Small intestine (tissue), 7 donors: ENCODE data around the gene NVL. TPM values are rescaled to one million over a fixed set of nuclear protein-coding genes. Genes with fewer than 3 reads are reported as not detected.

ENCODE experiments used
- DNase-seq, 2 donors: peaks; one replicate each; pipeline versions ENCODE4 v3.0.0 to v3.0.0-alpha.2; 2013
- FAIRE-seq: peaks from 2 replicates; lab custom pipeline; 2012; peaks lifted over from hg19 to GRCh38; lab: Jason Lieb, UNC
- H3K27ac ChIP-seq, 3 donors: one replicate each; pipeline ENCODE4 v1.5.1; 2013; ENCODE audit warnings: low read length in 2 of 3, mild to moderate bottlenecking in 2 of 3, control low read depth in 1 of 3, inconsistent platforms in 1 of 3, low read depth in 1 of 3, moderate library complexity in 1 of 3
- H3K27me3 ChIP-seq, 3 donors: one replicate each; pipeline ENCODE4 v1.6.1; 2013; ENCODE audit warnings: low read length in 3 of 3, inconsistent platforms in 1 of 3; ENCODE audit not compliant: control insufficient read depth in 3 of 3, insufficient read depth in 3 of 3
- H3K36me3 ChIP-seq, 3 donors: one replicate each; pipeline ENCODE4 v1.6.1; 2013; ENCODE audit warnings: low read length in 3 of 3, inconsistent platforms in 1 of 3, low read depth in 1 of 3, mild to moderate bottlenecking in 1 of 3, moderate library complexity in 1 of 3; ENCODE audit not compliant: control insufficient read depth in 3 of 3, insufficient read depth in 2 of 3
- H3K4me1 ChIP-seq, 3 donors: one replicate each; pipeline ENCODE4 v1.6.1; 2013; ENCODE audit warnings: low read length in 2 of 3, inconsistent platforms in 1 of 3, low read depth in 1 of 3, mild to moderate bottlenecking in 1 of 3, moderate library complexity in 1 of 3; ENCODE audit not compliant: control insufficient read depth in 3 of 3, insufficient read depth in 2 of 3
- H3K4me3 ChIP-seq, 3 donors: one replicate each; pipeline ENCODE4 v1.5.1; 2013; ENCODE audit warnings: low read length in 3 of 3, control low read depth in 1 of 3, inconsistent platforms in 1 of 3, low read depth in 1 of 3, mild to moderate bottlenecking in 1 of 3, moderate library complexity in 1 of 3
- H3K9me3 ChIP-seq, 2 donors: one replicate each; pipeline ENCODE4 v1.6.1; 2013; ENCODE audit warnings: low read depth in 1 of 2, low read length in 1 of 2; ENCODE audit not compliant: control insufficient read depth in 2 of 2, insufficient read depth in 1 of 2
- WGBS, 3 donors: extraction: QIAGEN DNeasy Blood & Tissue Kit; methylation state at CpG; one replicate each; pipeline ENCODE4 v1.1.7; 2013; 5-methylcytosine and 5-hydroxymethylcytosine counted together
- polyA plus RNA-seq, 4 donors: library from polyadenylated mRNA; stranded (reverse) in 3 of 4; unstranded in 1 of 4; fragments of 200-250 nt in 3 of 4; fragments of 120-200 nt in 1 of 4; gene quantifications; one replicate each; pipeline versions ENCODE4 v1.2.1 to v1.2.3, GENCODE V29; 2013
- donor health status: healthy with polysubstance abuse.
- donor health status: control.
- donor health status: control.
- donor health status: Bipolar disorder and iron deficiency.
- donor health status: healthy.

Gene NVL
- polyA plus RNA-seq, 4 donors = 16.4 to 39.1 (median 22.3) TPM

DNA sequence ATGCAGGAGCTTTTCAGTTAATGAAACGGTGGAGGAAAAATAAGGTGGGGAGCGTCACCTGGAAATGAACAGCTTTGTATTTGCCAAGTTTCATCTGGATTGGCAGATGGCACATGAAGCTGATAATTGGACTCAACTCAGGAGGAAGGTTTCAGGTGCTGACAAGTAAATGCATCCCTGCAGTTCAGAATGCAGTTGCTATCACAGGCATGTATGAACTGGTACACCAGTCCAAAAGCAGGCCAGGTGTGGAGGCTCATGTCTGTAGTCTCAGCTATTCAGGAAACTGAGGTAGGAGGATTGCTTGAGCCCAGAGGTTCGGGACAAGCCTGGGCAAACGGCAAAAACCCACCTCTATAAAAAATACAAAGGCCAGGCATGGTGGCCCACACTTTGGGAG, 131.4 kb downstream of the NVL start:
- DNase-seq (no peak), FAIRE-seq (no peak)
- H3K4me1 ChIP-seq = peaks cover 2 to 33% (median 3%) of the 10 kb centered on the region in 3 donors
- peaks cover 0 to 12% (median 3%) of the 10 kb centered on the region in 3 donors for H3K36me3 ChIP-seq
- no peak overlapping the region for H3K27ac ChIP-seq
- WGBS, 3 donors = 78 to 90% (median 89%) methylated on average over 4 of the region's 4 CpGs
- no peaks in the 10 kb centered on the region for H3K9me3 ChIP-seq
- H3K4me3 ChIP-seq = no peak overlapping the region
- H3K27me3 ChIP-seq = no peaks in the 10 kb centered on the region

DNA sequence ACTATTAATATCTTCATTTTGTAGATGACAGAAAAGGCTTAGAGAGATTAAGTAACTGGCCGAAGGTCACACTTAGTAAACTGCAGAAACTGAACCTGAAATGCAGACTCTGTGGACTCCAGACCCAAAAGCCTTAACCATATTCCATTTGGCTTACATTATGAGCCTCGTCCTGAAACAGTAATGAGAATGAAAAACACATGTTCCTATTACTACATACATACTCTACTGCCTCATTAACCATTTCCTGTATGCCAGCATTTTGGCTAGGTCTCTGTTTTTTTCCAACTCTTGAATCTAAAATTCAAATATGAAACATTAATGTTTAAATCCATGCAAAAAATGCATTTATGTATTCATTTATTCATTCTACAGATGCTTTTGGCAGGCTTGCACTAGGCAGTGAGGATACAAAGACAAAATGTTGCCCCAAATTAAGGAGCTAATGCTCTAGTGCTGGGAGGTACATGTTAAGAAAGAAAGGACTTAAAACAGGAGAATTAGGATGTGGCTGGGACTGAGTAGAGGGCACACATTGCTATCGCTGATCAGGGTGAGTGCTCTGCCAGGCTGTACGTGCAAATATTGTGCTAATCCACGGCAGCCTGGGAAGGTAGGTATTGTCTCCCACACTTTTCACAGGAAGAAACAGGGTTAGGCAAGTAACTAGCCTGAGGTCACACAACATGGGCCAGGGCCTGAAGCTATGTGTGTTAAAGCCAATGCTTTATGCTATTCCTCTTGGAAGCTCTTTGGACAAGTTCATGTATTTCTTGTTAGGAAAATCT, 133.0 kb downstream of the NVL start:
- Histone ChIP-seq H3K4me1 (peaks cover 2 to 30% (median 3%) of the 10 kb centered on the region in 3 donors), H3K4me3 (no peak overlapping the region), H3K27ac (peak overlapping the region in 1 of 3 donors; percentile 82), H3K36me3 (peaks cover 1 to 18% (median 3%) of the 10 kb centered on the region in 3 donors), H3K9me3 (no peaks in the 10 kb centered on the region), H3K27me3 (no peaks in the 10 kb centered on the region)
- DNase-seq = peak; percentile 53 to 80
- FAIRE-seq = no peak
- WGBS, 3 donors = 52 to 66% (median 63%) methylated on average over 5 of the region's 5 CpGs

DNA sequence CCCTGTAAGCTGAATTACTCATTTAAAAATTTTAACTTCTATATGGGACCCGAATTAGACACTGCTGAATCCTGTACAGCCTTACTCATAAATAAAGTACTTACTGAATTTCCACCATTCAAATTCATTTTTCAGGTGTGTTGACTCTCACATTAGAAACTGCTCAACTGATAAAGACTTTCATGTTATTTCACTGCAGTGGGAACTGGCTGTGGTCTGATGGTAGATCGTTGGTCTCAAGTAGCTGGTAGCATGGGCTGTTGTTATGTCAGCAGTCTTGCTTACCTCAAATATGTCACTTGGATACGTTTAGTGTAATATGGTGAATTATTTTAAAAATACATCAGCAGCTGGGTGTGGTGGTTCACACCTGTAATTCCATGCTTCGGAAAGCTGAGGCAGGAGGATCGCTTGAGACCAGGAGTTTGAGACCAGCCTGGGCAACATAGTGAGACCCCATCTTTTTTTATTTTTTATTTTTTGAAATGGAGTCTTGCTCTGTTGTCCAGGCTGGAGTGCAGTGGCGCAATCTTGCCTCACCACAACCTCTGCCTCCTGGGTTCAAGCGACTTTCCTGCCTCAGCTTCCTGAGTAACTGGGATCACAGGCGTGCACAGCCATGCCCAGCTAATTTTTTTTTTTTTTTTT, 136.5 kb downstream of the NVL start:
- no peaks in the 10 kb centered on the region for H3K27me3 ChIP-seq
- H3K36me3 ChIP-seq = peaks cover 2 to 19% (median 8%) of the 10 kb centered on the region in 3 donors
- H3K4me1 ChIP-seq = peaks cover 2 to 17% (median 3%) of the 10 kb centered on the region in 3 donors
- H3K9me3 ChIP-seq = no peaks in the 10 kb centered on the region
- H3K27ac ChIP-seq = no peak overlapping the region
- DNase-seq (no peak), FAIRE-seq (no peak)
- H3K4me3 ChIP-seq = no peak overlapping the region
- WGBS, 3 donors = 91 to 93% (median 92%) methylated on average over 8 of the region's 8 CpGs

DNA sequence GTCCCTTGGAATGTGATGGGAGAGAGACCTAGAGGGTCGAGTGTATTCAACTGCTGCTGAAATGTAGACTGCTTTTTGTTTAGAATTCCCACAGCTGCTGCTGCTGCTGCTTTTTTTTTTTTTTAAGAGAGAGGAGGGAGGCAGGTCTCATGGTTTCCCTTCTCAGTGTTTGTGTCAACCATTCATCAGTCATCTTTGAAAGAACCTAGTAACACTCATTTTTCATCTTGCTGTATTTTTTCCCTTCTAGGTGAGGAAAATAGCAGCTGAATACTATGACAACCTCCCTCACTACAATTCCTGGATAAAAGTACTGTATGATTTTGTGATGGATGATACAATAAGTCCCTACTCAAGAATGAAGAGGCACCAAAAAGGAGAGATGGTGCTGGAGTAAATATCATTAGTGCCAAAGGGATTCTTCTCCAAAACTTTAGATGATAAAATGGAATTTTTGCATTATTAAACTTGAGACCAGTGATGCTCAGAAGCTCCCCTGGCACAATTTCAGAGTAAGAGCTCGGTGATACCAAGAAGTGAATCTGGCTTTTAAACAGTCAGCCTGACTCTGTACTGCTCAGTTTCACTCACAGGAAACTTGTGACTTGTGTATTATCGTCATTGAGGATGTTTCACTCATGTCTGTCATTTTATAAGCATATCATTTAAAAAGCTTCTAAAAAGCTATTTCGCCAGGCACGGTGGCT, 137.7 kb downstream of the NVL start:
- FAIRE-seq = no peak
- no peak overlapping the region for H3K27ac ChIP-seq
- DNase-seq = no peak
- 59 to 74% (median 64%) methylated on average over 5 of the region's 5 CpGs for WGBS, 3 donors
- H3K27me3 ChIP-seq = no peaks in the 10 kb centered on the region
- peaks cover 0 to 3% of the 10 kb centered on the region in 2 donors for H3K9me3 ChIP-seq
- peaks cover 2 to 24% (median 8%) of the 10 kb centered on the region in 3 donors for H3K36me3 ChIP-seq
- H3K4me3 ChIP-seq = no peak overlapping the region
- peaks cover 3 to 15% (median 4%) of the 10 kb centered on the region in 3 donors for H3K4me1 ChIP-seq

DNA sequence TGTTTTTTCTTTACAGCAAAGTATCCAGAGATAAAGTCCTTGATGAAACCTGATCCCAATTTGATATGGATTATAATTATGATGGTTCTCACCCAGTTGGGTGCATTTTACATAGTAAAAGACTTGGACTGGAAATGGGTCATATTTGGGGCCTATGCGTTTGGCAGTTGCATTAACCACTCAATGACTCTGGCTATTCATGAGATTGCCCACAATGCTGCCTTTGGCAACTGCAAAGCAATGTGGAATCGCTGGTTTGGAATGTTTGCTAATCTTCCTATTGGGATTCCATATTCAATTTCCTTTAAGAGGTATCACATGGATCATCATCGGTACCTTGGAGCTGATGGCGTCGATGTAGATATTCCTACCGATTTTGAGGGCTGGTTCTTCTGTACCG, 140.4 kb downstream of the NVL start:
- Histone ChIP-seq H3K27me3 (no peaks in the 10 kb centered on the region), H3K9me3 (peaks cover 0 to 3% of the 10 kb centered on the region in 2 donors), H3K27ac (no peak overlapping the region), H3K4me1 (peaks cover 1 to 3% (median 2%) of the 10 kb centered on the region in 3 donors), H3K4me3 (no peak overlapping the region), H3K36me3 (peaks cover 2 to 32% (median 8%) of the 10 kb centered on the region in 3 donors)
- FAIRE-seq (no peak), DNase-seq (no peak)
- 96 to 97% (median 96%) methylated on average over 7 of the region's 7 CpGs for WGBS, 3 donors

DNA sequence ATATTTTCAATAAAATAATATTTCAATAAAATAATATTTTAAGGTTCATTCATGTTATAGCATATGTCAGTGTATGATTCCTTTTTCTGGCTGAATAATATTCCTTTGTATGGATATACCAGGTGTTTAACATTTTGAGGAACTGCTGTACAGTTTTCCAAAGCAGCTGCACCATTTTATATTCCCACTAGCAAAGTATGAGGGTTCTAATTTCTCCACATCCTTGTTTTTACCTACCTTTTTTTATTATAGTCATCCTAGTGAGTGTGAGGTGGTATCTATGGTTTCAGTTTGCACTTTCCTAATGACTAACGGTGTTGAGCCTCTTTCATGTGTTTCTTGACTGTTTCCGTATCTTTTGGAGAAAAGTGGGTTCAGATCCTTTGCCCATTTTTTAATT, 141.7 kb downstream of the NVL start:
- WGBS, 3 donors = 72 to 90% (median 82%) methylated on average over 2 of the region's 2 CpGs
- Histone ChIP-seq H3K9me3 (peaks cover 0 to 3% of the 10 kb centered on the region in 2 donors), H3K27me3 (no peaks in the 10 kb centered on the region), H3K27ac (no peak overlapping the region), H3K4me3 (no peak overlapping the region), H3K4me1 (peaks cover 1 to 9% (median 3%) of the 10 kb centered on the region in 3 donors), H3K36me3 (peaks cover 2 to 25% (median 5%) of the 10 kb centered on the region in 3 donors)
- DNase-seq (no peak), FAIRE-seq (no peak)

DNA sequence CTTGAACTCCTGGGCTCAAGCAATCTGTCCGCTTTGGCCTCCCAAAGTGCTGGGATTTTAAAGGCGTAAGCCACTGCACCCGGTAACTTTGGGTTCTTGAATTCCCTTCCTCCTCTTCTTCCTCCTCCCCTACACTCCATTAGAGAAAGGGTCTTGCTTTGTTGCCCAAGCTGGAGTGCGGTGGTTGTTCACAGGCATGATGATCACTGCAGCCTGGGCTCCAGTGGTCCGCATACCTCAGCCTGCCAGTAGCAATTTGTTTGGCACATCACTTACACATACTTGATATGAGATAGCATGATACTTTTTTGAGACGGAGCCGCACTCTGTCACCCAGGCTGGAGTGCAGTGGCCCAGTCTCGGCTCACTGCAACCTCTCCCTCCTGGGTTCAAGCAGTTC, 144.8 kb downstream of the NVL start:
- no peak for DNase-seq
- 89 to 95% (median 91%) methylated on average over 8 of the region's 8 CpGs for WGBS, 3 donors
- H3K36me3 ChIP-seq = peaks cover 0 to 18% (median 3%) of the 10 kb centered on the region in 3 donors
- H3K27me3 ChIP-seq = no peaks in the 10 kb centered on the region
- H3K27ac ChIP-seq = no peak overlapping the region
- no peak overlapping the region for H3K4me3 ChIP-seq
- H3K4me1 ChIP-seq = peaks cover 1 to 14% (median 3%) of the 10 kb centered on the region in 3 donors
- peaks cover 0 to 3% of the 10 kb centered on the region in 2 donors for H3K9me3 ChIP-seq
- no peak for FAIRE-seq
